ENCODE measurements around the gene MUL1. TPM values are rescaled to one million over a fixed set of nuclear protein-coding genes. Genes with fewer than 3 reads are reported as not detected.

Gene MUL1
- total RNA-seq, 1 experiment from 2014 or later: 24.7 TPM

DNA sequence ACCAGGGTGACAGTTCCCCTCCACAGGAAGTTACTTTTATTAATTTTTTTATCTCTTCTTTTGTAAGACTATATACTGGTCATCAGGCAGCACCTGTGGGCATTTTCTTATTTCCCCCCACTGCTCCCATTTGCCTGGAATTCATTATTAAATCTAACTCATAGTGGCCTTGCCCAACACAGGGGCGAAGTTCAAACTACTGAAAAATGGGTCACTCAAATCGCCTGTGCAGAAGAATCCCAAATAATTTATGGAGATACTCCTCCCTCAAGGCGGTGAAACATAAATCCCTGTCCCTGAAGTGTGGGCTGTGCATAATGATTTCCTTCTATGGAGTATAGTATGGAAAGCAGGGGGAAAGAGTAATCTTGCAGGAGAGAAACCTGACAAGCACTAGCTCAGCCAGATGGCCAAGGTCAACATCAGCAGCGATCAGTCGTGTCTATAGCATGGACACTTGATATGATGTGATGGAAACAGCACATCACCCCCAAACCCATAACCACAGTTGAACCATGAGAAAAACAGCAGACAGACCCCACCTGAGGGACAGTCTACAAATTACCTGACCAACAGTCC lies 29.8 kb downstream of the MUL1 start:
- no peak overlapping the region for H3K27ac ChIP-seq (ENCODE audit: low read depth, low read length)
- ChIA-PET RAD21 (ENCODE audit: low non-redundant PET in 1 of 2, low total read pairs in 2 of 2, uncharacterized antibody in 2 of 2, unreplicated experiment in 2 of 2) (no interaction called here), POLR2A (no interaction called here), CTCF (no interaction called here)
- no peaks in the 10 kb centered on the region for H3K9me3 ChIP-seq (ENCODE audit: control insufficient read depth in 1 of 2, insufficient read depth in 1 of 2, low read depth in 1 of 2, low read length in 2 of 2)
- H3K4me1 ChIP-seq (ENCODE audit: control insufficient read depth in 1 of 2, insufficient read depth in 2 of 2, low read length in 2 of 2): peaks cover 62 to 77% of the 10 kb centered on the region in 2 experiments
- no peaks in the 10 kb centered on the region for H3K27me3 ChIP-seq (ENCODE audit: insufficient read depth, low read length)
- intact Hi-C loops (cut with micrococcal nuclease): no loop called here
- H3K4me3 ChIP-seq (replicated peaks in 1 of 2; ENCODE audit: low read depth in 1 of 2, low read length in 2 of 2): no peak overlapping the region
- no peaks in the 10 kb centered on the region for H4K20me1 ChIP-seq (ENCODE audit: insufficient read depth)
- no peaks in the 10 kb centered on the region for H3K36me3 ChIP-seq (ENCODE audit: control insufficient read depth in 1 of 2, insufficient read depth in 2 of 2, low read length in 2 of 2)
- DNase-seq (ENCODE audit: low read depth, low spot score): no peak
- TF ChIP-seq CEBPB (IDR thresholded peaks at IDR 0.05; ENCODE audit: low read depth) (no peak), RAD21 (IDR thresholded peaks at IDR 0.05; ENCODE audit: low read depth) (no peak), ZFX (IDR thresholded peaks at IDR 0.05) (no peak), FOSL1 (IDR thresholded peaks at IDR 0.05; ENCODE audit: low read depth) (no peak), SRF (IDR thresholded peaks at IDR 0.05; ENCODE audit: low read depth) (no peak), EGR1 (IDR thresholded peaks at IDR 0.05; ENCODE audit: low read depth) (no peak), POLR2AphosphoS5 (IDR thresholded peaks at IDR 0.05; ENCODE audit: low read depth, low read length) (no peak), EZH2phosphoT487 (IDR thresholded peaks at IDR 0.05; ENCODE audit: borderline replicate concordance) (no peak), ELF1 (IDR thresholded peaks at IDR 0.05; ENCODE audit: borderline replicate concordance, low read depth) (no peak), JUND (IDR thresholded peaks at IDR 0.05) (no peak)
- TF ChIP-seq, protein P1, sequence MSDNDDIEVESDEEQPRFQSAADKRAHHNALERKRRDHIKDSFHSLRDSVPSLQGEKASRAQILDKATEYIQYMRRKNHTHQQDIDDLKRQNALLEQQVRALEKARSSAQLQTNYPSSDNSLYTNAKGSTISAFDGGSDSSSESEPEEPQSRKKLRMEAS (IDR thresholded peaks at IDR 0.05): no peak
- TF ChIP-seq, protein P2, sequence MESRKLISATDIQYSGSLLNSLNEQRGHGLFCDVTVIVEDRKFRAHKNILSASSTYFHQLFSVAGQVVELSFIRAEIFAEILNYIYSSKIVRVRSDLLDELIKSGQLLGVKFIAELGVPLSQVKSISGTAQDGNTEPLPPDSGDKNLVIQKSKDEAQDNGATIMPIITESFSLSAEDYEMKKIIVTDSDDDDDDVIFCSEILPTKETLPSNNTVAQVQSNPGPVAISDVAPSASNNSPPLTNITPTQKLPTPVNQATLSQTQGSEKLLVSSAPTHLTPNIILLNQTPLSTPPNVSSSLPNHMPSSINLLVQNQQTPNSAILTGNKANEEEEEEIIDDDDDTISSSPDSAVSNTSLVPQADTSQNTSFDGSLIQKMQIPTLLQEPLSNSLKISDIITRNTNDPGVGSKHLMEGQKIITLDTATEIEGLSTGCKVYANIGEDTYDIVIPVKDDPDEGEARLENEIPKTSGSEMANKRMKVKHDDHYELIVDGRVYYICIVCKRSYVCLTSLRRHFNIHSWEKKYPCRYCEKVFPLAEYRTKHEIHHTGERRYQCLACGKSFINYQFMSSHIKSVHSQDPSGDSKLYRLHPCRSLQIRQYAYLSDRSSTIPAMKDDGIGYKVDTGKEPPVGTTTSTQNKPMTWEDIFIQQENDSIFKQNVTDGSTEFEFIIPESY (IDR thresholded peaks at IDR 0.05; ENCODE audit: extremely low read depth, insufficient replicate concordance, low read length): no peak
- TF ChIP-seq, protein P3, sequence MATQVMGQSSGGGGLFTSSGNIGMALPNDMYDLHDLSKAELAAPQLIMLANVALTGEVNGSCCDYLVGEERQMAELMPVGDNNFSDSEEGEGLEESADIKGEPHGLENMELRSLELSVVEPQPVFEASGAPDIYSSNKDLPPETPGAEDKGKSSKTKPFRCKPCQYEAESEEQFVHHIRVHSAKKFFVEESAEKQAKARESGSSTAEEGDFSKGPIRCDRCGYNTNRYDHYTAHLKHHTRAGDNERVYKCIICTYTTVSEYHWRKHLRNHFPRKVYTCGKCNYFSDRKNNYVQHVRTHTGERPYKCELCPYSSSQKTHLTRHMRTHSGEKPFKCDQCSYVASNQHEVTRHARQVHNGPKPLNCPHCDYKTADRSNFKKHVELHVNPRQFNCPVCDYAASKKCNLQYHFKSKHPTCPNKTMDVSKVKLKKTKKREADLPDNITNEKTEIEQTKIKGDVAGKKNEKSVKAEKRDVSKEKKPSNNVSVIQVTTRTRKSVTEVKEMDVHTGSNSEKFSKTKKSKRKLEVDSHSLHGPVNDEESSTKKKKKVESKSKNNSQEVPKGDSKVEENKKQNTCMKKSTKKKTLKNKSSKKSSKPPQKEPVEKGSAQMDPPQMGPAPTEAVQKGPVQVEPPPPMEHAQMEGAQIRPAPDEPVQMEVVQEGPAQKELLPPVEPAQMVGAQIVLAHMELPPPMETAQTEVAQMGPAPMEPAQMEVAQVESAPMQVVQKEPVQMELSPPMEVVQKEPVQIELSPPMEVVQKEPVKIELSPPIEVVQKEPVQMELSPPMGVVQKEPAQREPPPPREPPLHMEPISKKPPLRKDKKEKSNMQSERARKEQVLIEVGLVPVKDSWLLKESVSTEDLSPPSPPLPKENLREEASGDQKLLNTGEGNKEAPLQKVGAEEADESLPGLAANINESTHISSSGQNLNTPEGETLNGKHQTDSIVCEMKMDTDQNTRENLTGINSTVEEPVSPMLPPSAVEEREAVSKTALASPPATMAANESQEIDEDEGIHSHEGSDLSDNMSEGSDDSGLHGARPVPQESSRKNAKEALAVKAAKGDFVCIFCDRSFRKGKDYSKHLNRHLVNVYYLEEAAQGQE (IDR thresholded peaks at IDR 0.05; ENCODE audit: low read depth): no peak
- TF ChIP-seq, protein P4, sequence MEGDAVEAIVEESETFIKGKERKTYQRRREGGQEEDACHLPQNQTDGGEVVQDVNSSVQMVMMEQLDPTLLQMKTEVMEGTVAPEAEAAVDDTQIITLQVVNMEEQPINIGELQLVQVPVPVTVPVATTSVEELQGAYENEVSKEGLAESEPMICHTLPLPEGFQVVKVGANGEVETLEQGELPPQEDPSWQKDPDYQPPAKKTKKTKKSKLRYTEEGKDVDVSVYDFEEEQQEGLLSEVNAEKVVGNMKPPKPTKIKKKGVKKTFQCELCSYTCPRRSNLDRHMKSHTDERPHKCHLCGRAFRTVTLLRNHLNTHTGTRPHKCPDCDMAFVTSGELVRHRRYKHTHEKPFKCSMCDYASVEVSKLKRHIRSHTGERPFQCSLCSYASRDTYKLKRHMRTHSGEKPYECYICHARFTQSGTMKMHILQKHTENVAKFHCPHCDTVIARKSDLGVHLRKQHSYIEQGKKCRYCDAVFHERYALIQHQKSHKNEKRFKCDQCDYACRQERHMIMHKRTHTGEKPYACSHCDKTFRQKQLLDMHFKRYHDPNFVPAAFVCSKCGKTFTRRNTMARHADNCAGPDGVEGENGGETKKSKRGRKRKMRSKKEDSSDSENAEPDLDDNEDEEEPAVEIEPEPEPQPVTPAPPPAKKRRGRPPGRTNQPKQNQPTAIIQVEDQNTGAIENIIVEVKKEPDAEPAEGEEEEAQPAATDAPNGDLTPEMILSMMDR (IDR thresholded peaks at IDR 0.05 in 2 of 3, conservative IDR thresholded peaks at IDR 0.05 in 1 of 3; ENCODE audit: borderline replicate concordance in 1 of 3, insufficient read depth in 1 of 3, low read depth in 2 of 3, low read length in 2 of 3): no peak
- no peaks in the 10 kb centered on the region for H3K79me2 ChIP-seq (ENCODE audit: insufficient read depth, low read length)
- no TSS peak for BruUV-seq (replicated peaks)
- no peak overlapping the region for H3K4me2 ChIP-seq (ENCODE audit: low read length)
- no peaks in the 10 kb centered on the region for H3K9me2 ChIP-seq (ENCODE audit: insufficient read depth)
- ATAC-seq: no peak
- H3K9ac ChIP-seq (ENCODE audit: low read length): no peak overlapping the region
- H2AFZ ChIP-seq (ENCODE audit: low read depth, low read length, poor library complexity, severe bottlenecking): no peak overlapping the region
